Stimulated activated naive B cell treated with anti-CD40 and anti-IgM and Interleukin-4, amounts not matched to agents 10 μg/mL and 1 μg/mL and 100 μg/mL, for 72 hours (primary cell): ENCODE results near the gene ARHGAP45.

Experiments used
- ATAC-seq, 2 donors: fragments of 150-1000 bp; cut with Tn5 transposase; replicated peaks; 2 replicates each; pipeline ENCODE4 v1.10.0; 2021; ENCODE audit warnings: moderate library complexity in 1 of 2
- DNase-seq: peaks from one replicate; pipeline ENCODE4 v3.0.0; 2021
- H3K27ac Mint-ChIP-seq: one replicate; pipeline ENCODE4 v1.8.0; 2022; ENCODE audit warnings: mild to moderate bottlenecking, mixed read lengths
- H3K27me3 Mint-ChIP-seq, 2 donors: one replicate each; pipeline ENCODE4 v1.8.0; 2022; ENCODE audit warnings: mixed read lengths in 2 of 2
- H3K36me3 Mint-ChIP-seq, 2 donors: one replicate each; pipeline ENCODE4 v1.8.0; 2022; ENCODE audit warnings: mixed read lengths in 2 of 2, mild to moderate bottlenecking in 1 of 2
- H3K4me1 Mint-ChIP-seq, 2 donors: one replicate each; pipeline ENCODE4 v1.8.0; 2022; ENCODE audit warnings: mixed read lengths in 2 of 2, mild to moderate bottlenecking in 1 of 2
- H3K4me3 Mint-ChIP-seq, 2 donors: one replicate each; pipeline ENCODE4 v1.8.0; 2022; ENCODE audit warnings: mild to moderate bottlenecking in 2 of 2, mixed read lengths in 2 of 2, moderate library complexity in 1 of 2
- H3K9me3 Mint-ChIP-seq, 2 donors: one replicate each; pipeline ENCODE4 v1.8.0; 2022; ENCODE audit warnings: mixed read lengths in 2 of 2, mild to moderate bottlenecking in 1 of 2

ARHGAP45 gene

DNA sequence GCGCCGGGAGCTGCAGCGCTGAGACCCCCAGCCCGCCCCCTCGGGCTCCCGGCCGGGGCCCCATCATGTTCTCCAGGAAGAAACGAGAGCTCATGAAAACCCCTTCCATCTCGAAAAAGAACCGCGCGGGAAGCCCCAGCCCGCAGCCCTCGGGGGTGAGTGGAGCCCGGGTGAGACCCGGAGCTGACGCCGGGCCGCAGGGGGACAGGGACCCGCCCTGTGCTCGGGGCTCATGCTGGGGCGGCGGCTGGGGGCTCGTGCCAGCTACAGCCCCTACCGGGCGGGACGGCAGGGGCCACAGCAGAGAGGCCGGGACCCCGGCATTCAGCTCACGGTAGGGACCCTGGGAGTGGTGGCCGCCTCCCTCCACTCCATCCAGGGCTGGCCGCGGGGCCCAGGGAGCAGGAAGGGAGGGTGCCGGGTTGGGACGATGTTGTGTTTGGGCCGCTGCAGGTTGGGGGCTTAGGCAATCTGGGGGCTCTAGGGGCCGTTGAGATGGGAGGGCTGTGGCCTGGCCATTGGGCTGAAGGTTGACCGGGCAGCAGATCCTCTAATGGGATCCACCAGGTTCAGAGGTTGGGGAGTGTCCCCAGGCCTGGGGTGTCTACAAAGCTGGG lies 482 bp downstream of the ARHGAP45 start:
- DNase-seq (no peak), ATAC-seq (peak; percentile 49 to 57)
- H3K4me3 Mint-ChIP-seq, result peak overlapping the region; percentile 91
- peak overlapping the region; percentile 97 for H3K27ac Mint-ChIP-seq
- peaks cover 0 to 4% of the 10 kb centered on the region in 2 donors for H3K9me3 Mint-ChIP-seq
- no peaks in the 10 kb centered on the region for H3K27me3 Mint-ChIP-seq
- H3K4me1 Mint-ChIP-seq, result peaks cover 38 to 54% of the 10 kb centered on the region in 2 donors
- peaks cover 27 to 38% of the 10 kb centered on the region in 2 donors for H3K36me3 Mint-ChIP-seq

DNA sequence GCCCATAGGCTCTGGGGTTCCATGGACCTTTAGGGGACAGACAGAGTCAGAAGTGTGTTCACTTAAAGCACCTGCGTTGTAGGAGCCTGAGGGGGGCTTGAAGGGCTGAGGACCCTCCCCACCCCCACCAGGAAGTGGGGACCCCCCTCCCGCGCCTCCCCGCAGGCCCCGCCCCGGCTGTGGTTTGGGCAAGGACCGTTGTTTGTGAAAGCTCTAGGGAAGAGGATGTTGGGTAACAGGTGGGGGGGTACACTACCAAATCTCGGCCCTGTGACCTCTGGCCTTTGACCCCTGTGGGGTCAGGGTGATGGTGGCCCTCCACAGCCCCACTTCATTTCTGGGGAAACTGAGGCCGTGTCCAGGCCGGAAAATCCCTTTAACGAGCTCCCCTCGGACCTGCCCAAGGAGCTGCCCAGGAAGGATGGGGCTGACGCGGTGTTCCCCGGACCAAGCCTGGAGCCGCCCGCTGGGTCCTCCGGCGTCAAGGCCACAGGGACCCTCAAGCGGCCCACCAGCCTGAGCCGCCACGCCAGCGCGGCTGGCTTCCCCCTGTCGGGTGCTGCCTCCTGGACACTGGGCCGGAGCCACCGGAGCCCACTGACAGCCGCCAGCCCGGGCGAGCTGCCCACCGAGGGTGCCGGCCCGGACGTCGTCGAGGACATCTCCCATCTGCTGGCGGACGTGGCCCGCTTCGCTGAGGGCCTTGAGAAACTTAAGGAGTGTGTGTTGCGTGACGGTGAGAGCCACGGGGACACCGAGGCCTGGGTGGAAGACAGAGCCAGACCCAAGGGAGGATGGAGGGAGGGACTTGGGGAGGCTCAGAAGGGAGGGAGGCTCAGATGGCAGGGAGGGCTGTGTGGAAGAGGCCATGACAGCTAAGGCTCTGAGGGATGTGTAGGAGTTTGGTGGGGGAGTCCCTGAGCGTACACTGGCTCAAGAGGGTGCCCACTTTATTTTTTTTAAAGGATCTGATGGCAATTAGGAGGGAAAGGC lies 1.3 kb downstream of the ARHGAP45 start:
- DNase-seq, result no peak
- peaks cover 45 to 61% of the 10 kb centered on the region in 2 donors for H3K4me1 Mint-ChIP-seq
- peak overlapping the region; percentile 91 for H3K4me3 Mint-ChIP-seq
- H3K9me3 Mint-ChIP-seq, result peaks cover 0 to 2% of the 10 kb centered on the region in 2 donors
- no peaks in the 10 kb centered on the region for H3K27me3 Mint-ChIP-seq
- peaks cover 32 to 37% of the 10 kb centered on the region in 2 donors for H3K36me3 Mint-ChIP-seq
- peak; percentile 15 to 30 for ATAC-seq
- peak overlapping the region; percentile 97 for H3K27ac Mint-ChIP-seq

DNA sequence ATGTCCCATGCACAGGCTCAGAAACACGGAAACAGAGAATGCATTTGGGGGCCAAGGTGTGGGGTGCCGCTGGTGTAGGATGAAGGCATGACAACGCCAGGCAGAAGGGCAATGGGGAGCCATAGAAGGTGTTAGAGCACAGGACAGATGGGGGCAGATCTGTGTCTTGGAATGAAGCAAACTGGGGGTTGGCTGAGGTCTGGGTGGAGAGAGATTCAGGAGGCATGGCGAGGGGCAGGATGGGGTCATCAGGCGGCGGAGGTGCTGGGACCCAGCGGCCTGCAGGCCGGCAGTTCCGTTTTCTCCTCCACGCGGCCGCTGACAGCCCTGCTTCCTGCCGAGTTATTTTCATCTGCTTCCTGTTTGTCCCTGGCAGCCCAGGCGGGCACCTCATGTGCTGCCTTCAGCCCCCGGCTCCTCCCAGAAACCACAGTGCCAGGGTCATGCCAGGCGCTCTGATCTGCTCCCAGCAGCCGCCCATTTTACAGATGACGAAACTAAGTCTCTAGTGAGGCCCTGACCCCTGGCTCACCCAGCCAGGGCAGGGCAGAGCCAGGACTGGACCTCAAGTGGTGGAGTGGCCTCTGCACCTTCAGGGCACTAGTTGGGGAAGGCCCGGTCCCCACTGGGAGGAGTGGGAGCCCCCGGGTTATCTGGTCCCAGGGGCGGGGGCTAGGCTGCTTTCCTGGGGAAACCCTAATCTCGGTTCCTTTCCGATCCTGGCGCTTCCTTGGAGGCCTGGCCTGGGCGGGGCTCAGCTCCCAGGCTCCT lies 2.2 kb downstream of the ARHGAP45 start:
- Mint-ChIP-seq H3K4me1 (peaks cover 42 to 63% of the 10 kb centered on the region in 2 donors), H3K36me3 (peaks cover 28 to 33% of the 10 kb centered on the region in 2 donors), H3K27ac (peak overlapping the region; percentile 95), H3K9me3 (no peaks in the 10 kb centered on the region), H3K27me3 (no peaks in the 10 kb centered on the region), H3K4me3 (peak overlapping the region; percentile 91)
- DNase-seq, result peak; percentile 60
- peak; percentile 41 to 42 for ATAC-seq

DNA sequence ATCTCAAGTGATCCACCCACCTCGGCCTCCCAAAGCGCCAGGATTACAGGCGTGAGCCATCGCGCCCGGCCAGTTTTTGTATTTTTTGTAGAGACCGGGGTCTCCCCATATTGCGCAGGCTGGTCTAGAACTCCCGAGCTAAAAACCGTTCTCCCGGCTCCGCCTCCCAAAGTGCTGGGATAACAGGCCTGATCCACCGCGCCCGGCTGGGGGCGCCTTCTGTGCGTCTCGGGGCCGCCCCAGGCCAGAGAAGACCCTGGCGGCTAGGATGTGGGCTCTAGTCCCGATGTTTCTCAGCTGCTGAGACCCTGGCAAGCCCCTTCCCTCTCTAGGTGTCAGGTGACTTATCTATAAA lies 3.6 kb downstream of the ARHGAP45 start:
- Mint-ChIP-seq H3K36me3 (peaks cover 31 to 37% of the 10 kb centered on the region in 2 donors), H3K9me3 (no peaks in the 10 kb centered on the region), H3K27ac (no peak overlapping the region), H3K4me1 (peaks cover 32 to 57% of the 10 kb centered on the region in 2 donors), H3K4me3 (no peak overlapping the region), H3K27me3 (no peaks in the 10 kb centered on the region)
- no peak for DNase-seq
- ATAC-seq, result no peak

DNA sequence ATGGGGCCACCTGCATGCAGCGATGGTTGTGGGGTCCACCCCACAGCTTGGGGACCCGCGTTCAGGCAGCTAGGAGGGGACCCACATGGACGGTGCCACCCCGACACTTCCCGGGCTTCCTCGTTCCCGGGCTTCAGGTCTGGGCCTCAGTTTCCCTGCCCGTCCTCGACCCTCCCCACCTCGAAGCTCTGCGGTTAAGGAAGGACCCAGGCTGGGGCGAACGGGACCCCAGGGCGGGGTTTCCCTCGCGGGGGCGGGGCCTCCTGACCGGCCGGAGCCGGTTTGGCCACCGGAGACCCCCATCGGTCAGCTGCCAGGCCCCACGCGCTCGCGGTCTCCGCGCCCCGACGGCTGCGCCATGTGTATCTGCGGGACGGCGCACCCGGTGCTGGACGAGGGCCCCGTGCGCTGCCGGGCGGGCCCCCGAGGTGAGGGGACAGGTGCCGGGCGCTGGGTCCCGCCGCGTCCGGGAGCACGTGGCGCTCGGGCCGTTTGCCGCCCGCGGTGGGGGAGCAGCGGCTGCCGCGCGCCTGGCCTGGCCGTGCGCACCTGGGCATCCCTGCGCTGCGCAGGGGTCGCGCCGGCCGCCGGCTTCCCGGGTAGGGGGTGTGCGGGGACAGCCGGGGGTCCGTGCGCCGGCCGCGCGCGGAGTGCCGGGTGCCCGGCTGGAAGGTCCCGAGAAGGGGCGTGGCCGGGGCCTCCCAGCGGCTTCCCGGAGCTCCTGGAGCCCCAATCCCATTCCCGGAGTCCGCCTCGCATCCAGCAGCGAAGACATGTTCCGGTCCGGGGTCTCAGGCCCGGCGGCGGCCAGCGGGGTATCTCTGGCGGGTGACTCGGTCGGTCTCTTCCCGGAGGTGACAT lies 4.2 kb downstream of the ARHGAP45 start:
- Mint-ChIP-seq H3K27ac (peak overlapping the region; percentile 2), H3K9me3 (no peaks in the 10 kb centered on the region), H3K36me3 (peaks cover 37 to 43% of the 10 kb centered on the region in 2 donors), H3K27me3 (no peaks in the 10 kb centered on the region), H3K4me1 (peaks cover 33 to 57% of the 10 kb centered on the region in 2 donors), H3K4me3 (no peak overlapping the region)
- ATAC-seq (no peak), DNase-seq (no peak)

DNA sequence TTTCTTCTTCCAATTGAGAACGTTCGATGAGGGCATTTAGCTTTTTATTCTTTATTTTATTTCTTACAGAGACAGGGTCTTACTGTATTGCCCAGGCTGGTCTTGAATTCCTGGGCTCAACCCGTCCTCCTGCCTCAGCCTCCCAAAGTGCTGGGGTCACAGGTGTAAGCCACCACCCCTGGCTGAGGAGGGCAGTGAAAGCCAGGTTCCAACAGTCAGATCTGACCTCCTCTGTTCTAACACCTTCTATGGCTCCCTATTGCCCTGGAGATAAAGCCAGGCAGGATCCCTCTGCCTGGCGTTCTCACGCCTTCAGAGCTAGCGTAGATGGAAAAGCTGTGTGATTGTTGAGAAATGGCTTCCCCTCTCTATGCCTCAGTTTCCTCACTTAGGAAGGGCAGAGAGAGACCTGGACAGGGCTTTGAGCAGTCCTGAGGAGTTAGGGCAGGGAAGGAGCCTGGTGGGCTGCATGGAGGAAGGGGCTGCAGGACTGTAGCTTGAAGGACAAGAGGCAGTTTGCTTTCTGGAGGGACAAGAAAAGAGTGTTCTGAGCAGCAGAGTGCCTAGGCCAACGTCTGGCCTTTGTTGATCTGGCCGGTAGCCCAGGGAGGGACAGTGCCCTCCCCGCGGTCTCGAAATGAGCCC lies 5.5 kb downstream of the ARHGAP45 start:
- DNase-seq, result no peak
- ATAC-seq, result no peak
- Mint-ChIP-seq H3K4me1 (peaks cover 38 to 66% of the 10 kb centered on the region in 2 donors), H3K27me3 (no peaks in the 10 kb centered on the region), H3K36me3 (peaks cover 43 to 49% of the 10 kb centered on the region in 2 donors), H3K9me3 (no peaks in the 10 kb centered on the region), H3K27ac (peak overlapping the region; percentile 65), H3K4me3 (peak overlapping the region in 1 of 2 donors; percentile 29)

DNA sequence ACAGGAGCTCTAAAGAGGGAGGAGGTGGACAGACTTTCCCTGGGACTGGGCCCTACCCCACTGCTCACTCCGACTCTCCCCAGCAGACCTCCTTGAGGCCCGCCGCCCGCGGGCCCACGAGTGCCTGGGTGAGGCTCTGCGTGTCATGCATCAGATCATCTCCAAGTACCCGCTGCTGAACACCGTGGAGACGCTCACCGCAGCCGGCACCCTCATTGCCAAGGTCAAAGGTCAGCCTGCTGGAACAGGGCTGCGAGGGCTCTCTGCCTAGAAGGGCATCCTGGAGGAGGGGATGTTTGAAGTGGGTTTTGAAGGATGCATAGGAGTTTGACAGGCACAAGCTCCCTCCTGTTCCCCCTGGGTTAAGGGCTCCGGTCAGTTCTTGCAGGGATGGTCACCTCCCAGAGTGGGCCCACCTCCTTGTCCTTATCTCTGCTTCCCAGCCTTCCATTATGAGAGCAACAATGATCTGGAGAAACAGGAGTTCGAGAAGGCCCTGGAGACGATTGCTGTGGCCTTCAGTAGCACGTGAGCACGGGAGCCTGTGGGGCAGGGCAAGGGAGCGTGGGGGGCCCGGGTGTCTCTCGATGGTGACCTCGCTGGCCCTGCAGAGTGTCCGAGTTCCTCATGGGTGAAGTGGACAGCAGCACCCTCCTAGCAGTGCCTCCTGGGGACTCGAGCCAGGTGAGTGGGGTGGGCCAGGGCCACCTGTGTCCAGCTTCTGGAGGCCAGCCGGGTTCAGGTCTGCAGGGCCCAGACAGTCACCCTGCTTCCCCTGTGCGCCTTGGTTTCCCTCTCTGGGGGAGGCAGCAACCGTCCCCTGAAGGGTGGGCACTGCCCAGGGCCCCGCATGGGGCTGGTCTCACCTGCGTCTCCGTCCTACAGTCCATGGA lies 6.3 kb downstream of the ARHGAP45 start:
- H3K27ac Mint-ChIP-seq, result peak overlapping the region; percentile 62
- H3K9me3 Mint-ChIP-seq, result no peaks in the 10 kb centered on the region
- ATAC-seq (no peak), DNase-seq (no peak)
- H3K27me3 Mint-ChIP-seq, result no peaks in the 10 kb centered on the region
- peaks cover 46 to 53% of the 10 kb centered on the region in 2 donors for H3K36me3 Mint-ChIP-seq
- H3K4me1 Mint-ChIP-seq, result peaks cover 41 to 73% of the 10 kb centered on the region in 2 donors
- H3K4me3 Mint-ChIP-seq, result peak overlapping the region; percentile 39 to 76

DNA sequence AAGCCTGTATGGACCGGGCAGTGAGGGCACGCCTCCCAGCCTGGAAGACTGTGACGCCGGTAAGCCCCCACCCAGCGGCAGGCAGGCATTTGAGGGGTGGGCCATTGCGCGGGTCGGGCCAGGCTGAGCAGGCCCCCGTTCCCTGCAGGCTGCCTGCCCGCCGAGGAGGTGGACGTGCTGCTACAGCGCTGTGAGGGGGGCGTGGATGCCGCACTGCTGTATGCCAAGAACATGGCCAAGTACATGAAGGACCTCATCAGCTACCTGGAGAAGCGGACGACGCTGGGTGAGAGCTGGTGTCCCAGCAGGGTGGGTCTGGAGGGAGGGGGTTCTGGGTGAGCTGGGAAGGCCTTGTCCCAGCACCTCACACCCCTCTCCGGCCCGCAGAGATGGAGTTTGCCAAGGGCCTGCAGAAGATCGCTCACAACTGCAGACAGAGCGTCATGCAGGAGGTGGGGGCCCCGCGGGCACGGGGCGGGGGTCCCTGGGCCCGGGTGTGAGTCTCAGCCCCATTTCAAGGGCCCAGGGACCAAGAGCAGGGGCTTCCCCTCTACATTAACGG lies 7.1 kb downstream of the ARHGAP45 start:
- no peak for DNase-seq

DNA sequence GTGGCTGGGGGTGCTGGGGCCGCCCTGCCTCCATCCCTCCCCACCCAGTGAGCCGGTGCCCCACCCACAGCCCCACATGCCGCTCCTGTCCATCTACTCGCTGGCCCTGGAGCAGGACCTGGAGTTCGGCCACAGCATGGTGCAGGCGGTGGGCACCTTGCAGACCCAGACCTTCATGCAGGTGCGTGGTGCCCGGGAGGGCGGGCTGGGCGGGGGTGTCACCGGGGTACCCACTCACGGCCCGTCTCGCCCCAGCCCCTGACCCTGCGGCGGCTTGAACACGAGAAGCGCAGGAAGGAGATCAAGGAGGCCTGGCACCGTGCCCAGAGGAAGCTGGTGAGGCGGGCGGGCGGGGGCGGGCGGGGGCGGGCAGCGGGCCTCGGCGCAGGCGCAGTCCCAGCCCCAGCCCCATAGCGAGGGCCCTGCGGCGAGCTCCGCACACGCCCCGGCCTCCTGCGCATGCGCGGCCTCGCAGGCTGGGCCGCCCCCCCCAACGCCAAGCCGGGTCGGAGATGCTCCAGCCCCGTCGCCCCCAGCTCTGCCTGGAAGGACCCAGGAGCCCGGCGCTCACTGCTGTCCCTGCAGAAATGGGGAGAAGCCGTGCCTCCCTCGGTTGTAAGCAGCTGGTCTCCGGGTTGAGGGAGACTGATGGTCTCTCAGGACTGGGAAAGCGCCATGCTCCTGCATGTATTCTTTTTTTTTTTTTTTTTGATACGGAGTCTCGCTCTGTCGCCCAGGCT lies 7.7 kb downstream of the ARHGAP45 start:
- Mint-ChIP-seq H3K9me3 (no peaks in the 10 kb centered on the region), H3K4me3 (peak overlapping the region; percentile 53 to 76), H3K36me3 (peaks cover 36 to 41% of the 10 kb centered on the region in 2 donors), H3K27ac (no peak overlapping the region), H3K4me1 (peaks cover 30 to 60% of the 10 kb centered on the region in 2 donors), H3K27me3 (no peaks in the 10 kb centered on the region)
- ATAC-seq (peak; percentile 32 to 51), DNase-seq (peak; percentile 53)

More for the DNA sequence above, 7.1 kb downstream of the ARHGAP45 start:
- no peak overlapping the region for H3K27ac Mint-ChIP-seq
- H3K4me1 Mint-ChIP-seq, result peaks cover 34 to 67% of the 10 kb centered on the region in 2 donors
- peak overlapping the region; percentile 76 to 78 for H3K4me3 Mint-ChIP-seq
- H3K36me3 Mint-ChIP-seq, result peaks cover 40 to 46% of the 10 kb centered on the region in 2 donors
- H3K27me3 Mint-ChIP-seq, result no peaks in the 10 kb centered on the region
- no peaks in the 10 kb centered on the region for H3K9me3 Mint-ChIP-seq
- ATAC-seq, result no peak

DNA sequence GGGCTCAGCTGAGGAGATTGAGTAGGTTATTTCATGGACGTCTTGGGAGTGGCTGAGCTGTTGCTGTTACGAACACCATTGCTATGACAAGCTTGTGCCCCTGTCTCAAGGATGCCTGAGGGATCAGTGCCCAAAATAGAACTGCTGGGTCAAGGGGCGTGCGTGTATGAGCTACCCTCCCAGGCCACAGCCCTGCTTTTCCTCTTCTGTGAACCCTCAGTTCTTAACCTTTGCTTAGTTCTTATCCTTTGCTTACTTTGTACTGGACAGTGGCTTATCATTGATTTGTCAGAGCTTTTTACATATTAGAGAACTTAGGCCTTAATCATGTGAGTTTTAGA lies 9.0 kb downstream of the ARHGAP45 start:
- peaks cover 36 to 70% of the 10 kb centered on the region in 2 donors for H3K4me1 Mint-ChIP-seq
- peak overlapping the region; percentile 93 for H3K27ac Mint-ChIP-seq
- H3K4me3 Mint-ChIP-seq, result peak overlapping the region; percentile 53 to 54

DNA sequence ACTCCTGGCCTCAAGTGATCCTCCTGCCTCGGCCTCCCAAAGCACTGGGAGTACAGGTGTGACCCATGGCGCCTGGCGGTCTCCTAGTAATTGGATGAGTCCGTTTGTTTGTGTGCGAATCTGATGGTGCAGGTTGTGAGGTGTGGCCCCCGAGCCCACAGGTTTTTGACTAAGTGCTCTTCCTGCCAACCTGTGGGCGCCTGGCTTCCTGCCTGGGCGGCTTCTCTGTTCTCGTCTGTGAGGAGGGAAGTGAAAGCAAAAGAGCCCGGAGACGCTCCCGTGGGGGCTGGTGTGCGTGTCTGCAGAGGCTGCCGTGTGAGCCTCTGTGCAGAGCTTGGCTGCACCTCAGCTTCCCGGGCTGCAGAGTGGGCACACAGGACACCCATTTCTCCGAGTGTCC lies 10.0 kb downstream of the ARHGAP45 start:
- Mint-ChIP-seq H3K36me3 (peaks cover 50 to 58% of the 10 kb centered on the region in 2 donors), H3K4me1 (peaks cover 34 to 74% of the 10 kb centered on the region in 2 donors), H3K9me3 (no peaks in the 10 kb centered on the region), H3K27me3 (no peaks in the 10 kb centered on the region), H3K4me3 (peak overlapping the region; percentile 48 to 54), H3K27ac (peak overlapping the region; percentile 92)
- ATAC-seq, result peak; percentile 96
- peak; percentile 93 for DNase-seq

More for the DNA sequence above, 9.0 kb downstream of the ARHGAP45 start:
- H3K36me3 Mint-ChIP-seq, result peaks cover 49 to 53% of the 10 kb centered on the region in 2 donors
- no peaks in the 10 kb centered on the region for H3K27me3 Mint-ChIP-seq
- H3K9me3 Mint-ChIP-seq, result no peaks in the 10 kb centered on the region
- ATAC-seq (no peak), DNase-seq (no peak)
